HG03108 (cell line): ENCODE results near the gene MAP2K5.

Source experiments
- ATAC-seq: cut with Tn5 transposase; IDR thresholded peaks from one replicate; pipeline ENCODE4 v1.9.1; 2021; ENCODE audit warnings: moderate library complexity; ENCODE audit not compliant: unreplicated experiment

MAP2K5 gene

DNA sequence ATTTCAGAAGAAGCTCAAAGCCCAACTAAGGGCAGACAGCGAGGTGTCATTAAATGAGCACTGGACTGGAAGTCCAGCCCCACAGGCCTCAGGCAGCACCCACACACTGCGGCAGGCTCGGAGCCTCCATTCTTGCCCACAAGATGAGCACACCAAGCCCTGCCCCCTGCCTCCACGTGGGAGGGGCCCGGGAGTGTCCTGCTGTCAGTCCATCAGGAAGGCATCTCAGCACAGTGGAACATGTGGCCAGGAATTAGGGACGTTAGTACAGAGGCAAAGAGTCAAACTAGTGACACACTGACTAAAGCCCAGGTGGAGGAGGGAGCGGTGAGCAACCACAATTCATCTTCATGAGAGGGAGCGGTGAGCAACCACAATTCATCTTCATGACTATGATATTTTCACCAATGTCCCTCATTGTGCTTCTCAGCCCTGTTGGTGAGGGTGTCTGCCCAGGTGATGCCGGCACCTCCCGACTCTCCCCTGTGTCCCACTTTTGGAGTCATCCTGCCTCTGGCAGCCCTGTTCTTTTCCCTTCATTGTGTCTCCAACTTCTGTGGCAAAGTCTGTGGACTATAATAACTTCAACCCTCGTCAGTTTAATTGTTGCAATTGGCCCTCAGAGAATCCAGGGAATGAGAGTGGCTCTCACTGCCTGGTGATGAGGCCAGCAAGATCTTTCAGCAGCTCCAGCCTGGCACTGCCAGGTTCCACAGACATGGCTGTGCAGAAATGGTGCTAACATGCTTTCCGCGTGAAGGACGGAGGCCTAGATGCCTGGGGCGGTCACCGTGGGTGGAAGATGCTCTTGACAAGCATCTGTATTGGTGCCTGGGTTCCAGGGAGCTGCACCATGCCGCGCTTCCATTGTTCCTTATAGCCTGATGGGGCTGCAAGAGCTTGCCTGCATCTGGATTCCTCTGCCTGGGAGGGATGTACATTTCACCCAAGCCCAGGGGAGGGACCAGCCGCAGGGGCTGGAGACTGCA, 259.7 kb downstream of the MAP2K5 start:
- no peak for ATAC-seq

- no peak for ATAC-seq
These were observed 260.8 kb downstream of the MAP2K5 start for GRCh38 chr15:67803299-67803698.

DNA sequence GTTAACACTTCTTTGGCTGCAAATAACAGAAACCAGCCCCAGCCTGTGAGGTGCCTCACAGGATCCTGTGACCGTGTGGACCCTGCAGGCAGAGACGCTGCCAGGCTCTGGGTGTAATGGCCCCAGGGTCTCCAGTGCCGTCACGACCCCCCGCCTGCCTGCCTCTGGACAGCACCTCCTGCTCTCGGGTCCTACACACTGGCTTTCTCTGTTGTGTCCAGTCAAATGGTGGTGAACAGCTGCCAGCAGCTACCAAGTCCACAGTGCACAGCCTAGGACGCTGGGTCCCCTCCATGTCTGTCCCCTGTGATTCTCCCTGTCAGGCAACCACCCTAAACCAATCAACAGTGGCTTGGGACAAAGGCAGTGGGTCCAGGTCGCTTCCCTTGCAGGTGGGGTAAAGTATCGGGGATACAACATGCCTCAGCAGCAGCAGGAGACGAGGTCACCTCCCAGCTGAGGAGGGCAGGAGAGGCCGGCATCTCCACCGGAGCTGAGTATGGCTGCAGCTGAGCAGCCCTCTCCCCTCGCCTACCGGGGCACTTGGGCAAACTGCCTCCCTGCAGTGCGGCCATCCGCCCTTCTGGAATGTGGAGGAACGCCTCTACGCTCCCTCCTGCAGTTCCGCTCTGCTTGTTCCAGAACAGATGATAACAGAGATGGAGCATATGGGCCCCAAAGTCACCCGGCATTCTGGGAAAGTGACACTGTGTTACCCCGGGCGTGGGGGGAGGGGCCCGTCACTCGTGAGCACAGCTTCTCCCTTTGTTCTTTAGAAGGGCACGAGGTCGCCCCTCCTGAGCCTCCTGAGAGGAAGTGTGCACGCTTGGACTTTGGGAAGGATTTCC, 261.7 kb downstream of the MAP2K5 start:
- no peak for ATAC-seq

- no peak for ATAC-seq
These were observed 262.6 kb downstream of the MAP2K5 start for GRCh38 chr15:67805008-67805665.

GRCh38 chr15:67805666-67806516, 263.4 kb downstream of the MAP2K5 start:
- ATAC-seq: no peak

DNA sequence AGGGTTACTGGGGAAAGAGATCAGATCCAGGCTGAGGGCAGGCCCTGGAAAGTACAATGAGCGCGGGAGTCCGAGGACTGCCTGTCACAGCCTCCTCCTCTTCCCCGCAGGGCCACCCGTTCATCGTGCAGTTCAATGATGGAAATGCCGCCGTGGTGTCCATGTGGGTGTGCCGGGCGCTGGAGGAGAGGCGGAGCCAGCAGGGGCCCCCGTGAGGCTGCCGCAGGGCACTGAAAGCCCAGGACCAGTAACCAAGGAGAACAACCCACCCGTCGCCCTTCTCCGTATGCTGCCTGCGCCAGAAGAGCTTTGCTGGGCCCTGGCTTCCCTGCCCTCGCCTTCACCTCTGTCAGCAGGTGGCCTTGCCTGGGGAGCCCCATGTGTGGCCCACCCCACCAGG, 264.0 kb downstream of the MAP2K5 start:
- no peak for ATAC-seq

DNA sequence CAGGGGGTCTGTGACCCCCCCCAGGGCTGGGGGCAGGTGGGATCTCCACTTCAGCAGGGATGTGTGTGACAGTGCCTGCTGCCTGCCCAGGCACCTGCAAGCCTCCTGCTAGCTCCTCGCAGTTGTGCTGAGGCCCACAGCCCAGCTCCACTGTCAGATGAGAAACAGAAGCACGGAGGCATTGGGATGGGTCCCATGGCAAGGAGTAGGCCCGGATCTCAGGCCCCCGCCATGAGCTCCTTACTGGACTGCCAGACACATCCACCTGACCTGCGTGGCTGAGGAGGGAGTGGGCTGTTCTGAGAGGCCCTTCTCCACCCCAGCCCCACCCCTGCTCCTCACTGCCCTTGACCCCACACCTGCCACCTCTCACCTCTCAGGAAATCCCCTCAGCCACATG, 264.6 kb downstream of the MAP2K5 start:
- no peak for ATAC-seq

DNA sequence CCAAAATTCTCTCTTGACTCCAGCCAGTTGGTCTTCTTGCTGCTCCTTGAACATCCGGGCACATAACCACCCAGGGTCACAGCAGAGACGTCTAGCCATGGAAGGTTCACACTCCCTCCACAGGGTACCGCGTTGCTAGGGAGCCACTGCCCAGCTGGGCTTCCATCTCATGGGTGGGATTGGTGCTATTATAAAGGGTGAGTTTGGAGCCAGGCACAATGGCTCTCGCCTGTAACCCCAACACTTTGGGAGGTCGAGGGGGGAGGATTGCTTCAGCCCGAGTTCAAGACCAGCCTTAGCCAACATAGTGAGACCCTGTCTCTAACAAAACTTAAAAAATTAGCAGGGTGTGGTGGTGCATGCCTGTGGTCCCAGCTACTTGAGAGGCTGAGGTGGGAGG, 265.3 kb downstream of the MAP2K5 start:
- ATAC-seq: no peak

DNA sequence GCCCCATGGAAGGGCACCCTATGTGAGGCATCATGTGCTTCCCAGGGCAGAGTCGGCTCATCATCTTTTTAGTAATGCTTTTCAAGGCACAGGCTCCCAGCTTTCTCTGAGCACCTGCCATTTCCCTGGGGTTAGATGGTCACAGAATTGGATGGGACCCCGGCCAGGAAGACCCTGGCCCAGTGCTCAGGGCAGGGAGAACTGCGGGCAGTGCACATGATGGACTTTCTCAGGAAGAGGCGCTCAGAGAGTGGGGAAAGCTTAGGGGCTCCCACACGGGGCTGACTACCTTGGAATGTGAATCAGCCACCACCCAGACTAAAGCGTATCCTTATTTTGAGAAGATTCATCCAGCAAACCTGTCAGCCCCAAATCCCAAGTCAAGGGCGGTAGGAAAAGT, 266.3 kb downstream of the MAP2K5 start:
- no peak for ATAC-seq

- no peak for ATAC-seq
These were observed 266.9 kb downstream of the MAP2K5 start for GRCh38 chr15:67809441-67809840.

GRCh38 chr15:67809866-67810265, 267.4 kb downstream of the MAP2K5 start:
- no peak for ATAC-seq

DNA sequence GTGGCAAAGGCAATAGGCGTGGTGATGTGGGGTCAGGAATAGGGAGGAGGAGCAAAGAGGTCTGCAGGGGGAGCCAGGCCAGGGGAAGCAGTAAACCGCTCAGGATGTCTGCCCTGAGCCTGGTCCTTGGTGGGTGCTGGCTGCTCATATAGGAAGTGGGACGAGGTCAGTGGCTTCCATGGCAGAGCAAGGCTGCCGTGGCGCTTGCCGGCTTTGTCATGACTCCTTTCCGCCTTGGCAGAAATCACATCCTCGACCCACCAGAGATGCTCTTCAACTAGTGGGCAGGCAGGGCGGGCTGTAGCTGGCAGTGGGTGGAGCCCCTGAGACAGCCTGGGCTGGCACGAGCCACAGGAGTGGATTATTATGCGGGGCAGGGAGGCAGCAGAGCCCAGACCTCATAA, 269.7 kb downstream of the MAP2K5 start:
- no peak for ATAC-seq

- no peak for ATAC-seq
These were observed 270.7 kb downstream of the MAP2K5 start for GRCh38 chr15:67813104-67813634.

DNA sequence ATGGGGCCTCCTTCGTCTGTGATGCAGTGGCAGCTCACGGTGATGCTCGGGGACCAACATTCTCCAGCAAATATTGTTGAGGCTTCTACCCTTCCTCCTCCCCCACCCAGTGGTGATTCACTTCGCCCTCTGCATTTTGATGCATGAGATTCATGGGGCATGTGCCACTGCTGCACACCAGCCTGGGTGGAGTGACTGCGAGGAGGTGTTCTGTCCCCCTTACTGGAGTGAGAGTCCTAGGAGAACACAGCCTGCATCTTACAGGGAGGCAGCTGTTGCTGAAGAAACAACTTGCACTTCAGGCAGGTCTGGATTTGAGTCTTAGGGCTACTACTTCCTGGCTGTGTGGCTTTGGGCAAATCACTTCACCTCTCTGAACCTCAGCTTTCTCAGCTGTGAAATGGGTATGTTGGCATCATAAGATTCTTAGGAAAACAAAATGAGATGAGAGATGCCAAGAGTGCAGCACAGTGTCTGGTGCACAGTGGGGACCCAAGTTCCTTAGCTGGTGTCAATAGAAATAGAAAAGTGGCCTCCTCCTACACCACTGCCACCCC, 272.6 kb downstream of the MAP2K5 start:
- no peak for ATAC-seq

DNA sequence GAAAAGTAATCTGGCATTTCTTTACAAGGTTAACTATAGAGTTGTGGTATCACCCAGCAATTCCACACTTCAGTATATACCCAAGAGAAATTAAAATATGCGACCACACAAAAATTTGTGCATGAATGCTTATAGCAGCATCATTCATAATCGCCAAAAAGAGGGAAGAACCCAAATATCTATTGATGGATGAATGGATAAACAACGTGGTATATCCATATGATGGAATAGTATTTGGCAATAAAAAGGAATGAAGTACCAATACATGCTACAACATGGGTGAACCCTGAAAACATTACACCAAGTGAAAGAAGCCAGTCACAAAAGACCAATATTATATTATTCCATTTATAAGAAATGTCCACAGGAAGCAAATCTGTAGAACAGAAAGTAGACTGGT, 274.2 kb downstream of the MAP2K5 start:
- ATAC-seq: no peak

GRCh38 chr15:67818464-67818863, 276.0 kb downstream of the MAP2K5 start:
- ATAC-seq: no peak

GRCh38 chr15:67819636-67820035, 277.1 kb downstream of the MAP2K5 start:
- ATAC-seq: no peak

DNA sequence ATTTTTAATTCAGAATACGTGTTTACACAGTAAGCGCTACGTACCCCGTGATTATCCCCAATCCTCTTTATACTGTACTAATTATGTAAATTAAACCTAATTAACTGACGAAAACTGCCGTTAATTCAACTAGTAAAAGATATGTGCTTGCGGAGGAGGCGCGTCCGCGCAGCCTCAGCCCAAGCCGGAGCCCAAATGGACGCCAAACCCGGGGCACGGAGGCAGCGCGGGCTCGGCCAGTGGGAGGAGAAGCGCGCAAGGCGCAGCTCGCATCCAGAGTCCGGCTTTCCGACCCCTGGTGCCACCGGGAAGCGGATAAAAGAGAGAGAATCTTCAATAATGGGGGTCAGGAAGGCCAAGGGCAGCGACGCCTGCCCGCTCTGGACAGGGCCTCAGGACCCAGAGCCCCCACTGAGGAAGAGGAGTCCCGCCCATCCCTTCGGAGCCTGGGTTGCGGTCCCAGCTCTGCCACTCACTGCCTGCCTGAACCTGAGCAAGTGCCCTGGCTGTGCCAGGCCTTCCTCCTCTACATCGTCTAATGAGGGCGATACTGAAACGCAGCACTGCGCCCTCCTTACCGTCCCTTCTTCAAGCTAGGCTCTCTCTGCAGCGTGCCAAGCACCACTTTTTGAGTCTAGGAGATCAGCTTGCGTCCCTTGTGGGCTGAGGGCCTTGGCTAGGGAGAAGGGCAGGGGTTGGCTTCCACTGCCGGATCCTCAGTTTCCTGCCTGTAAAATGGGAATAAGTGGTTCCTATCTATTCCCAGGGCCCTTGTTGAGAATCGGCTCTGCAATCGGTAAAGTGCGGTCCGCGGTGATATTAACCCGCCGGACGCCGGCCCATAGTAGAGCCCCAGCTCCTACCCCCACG, 277.9 kb downstream of the MAP2K5 start:
- no peak for ATAC-seq
